IPS-18c (cell line): ENCODE data around the gene GNAO1.

Source experiments
- H3K4me3 ChIP-seq: 2 replicates; pipeline ENCODE4 v1.7.0; 2013; ENCODE audit warnings: low read depth, mild to moderate bottlenecking, low read length, moderate library complexity; ENCODE audit not compliant: insufficient read depth
- H3K9me3 ChIP-seq: one replicate; pipeline ENCODE4 v1.6.1; 2013; ENCODE audit warnings: mild to moderate bottlenecking, low read length, moderate library complexity; ENCODE audit not compliant: control insufficient read depth, insufficient read depth

The GNAO1 gene

DNA sequence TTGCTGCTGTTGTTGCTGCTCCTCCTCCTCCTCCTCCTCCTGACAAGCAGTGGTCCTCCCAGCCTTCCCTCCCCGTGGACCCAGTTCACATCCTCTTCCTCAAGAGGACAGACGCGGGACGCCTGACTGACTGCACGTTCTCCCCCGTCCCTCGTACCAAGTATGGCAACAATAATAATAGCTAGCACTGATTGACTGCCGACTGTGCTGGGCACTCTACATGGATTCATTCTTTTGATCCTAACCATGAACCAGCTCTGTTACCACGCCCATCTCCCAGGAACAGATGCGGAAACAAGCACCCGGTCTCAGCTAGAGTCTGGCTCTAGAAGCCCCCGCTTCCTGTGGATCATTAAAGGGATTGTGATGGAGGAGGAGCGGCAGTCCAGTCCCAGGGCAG is 78.0 kb downstream of the GNAO1 start:
- no peak overlapping the region for H3K4me3 ChIP-seq
- no peaks in the 10 kb centered on the region for H3K9me3 ChIP-seq

DNA sequence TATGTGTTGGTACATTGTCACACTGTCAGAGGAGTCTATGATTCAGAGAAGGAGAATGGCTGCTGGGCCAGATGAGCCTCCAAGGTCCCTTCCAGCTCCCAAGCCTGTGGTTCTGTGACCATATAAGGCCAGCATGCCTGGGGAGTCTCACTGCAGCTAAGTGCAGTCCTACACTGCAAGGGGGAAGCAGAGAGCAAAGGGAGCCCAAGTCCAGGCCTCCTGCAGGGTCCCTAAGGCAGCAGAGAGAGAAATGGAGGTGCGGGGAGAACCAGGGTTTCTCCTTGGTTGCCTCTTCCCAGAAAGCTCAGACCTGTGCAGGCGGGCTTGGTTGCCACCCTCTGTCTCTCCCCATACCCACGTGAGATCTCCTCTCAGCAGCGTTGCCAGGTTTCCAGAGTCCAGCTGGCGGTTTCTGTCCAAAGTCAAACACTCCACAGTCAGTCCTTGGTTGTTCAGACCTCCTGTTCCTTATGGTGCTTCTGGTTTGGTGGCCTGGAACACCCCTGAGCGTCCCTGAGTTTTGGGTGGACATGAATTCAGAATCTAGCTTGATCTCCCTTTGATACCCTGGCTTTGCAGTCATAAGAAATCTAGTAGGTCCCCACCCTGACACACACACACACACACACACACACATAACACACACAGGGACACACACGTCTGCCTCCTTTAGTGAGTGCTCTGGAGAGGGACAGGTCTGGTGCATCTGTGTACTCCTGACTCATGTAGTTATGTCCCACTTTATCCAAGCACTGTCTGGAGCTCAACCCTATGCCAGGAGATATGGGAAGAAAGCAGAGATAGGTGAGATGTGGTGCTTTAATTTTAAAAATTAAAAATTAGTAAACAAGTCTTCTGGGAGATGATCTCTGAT is 78.8 kb downstream of the GNAO1 start:
- H3K4me3 ChIP-seq = no peak overlapping the region
- H3K9me3 ChIP-seq = no peaks in the 10 kb centered on the region

DNA sequence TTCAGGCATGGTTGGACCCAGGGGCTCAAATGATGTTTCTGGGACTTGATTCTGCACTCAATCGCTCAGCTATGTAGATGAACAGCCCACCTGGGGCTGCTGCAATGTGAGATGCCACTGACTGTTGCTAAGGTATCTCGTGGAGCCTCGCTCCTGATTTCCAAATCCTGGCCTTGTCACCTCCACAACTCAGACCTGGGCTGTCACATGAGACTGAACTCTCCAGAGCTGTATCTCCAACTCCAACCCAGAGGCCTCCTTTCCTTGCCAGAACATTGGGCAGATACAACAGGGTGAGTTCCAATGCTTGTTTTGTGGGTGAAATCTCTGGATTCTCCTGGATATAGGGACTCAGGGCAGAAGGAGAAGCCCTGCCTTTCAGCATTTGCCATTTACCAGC is 79.5 kb downstream of the GNAO1 start:
- H3K9me3 ChIP-seq = no peaks in the 10 kb centered on the region
- no peak overlapping the region for H3K4me3 ChIP-seq

DNA sequence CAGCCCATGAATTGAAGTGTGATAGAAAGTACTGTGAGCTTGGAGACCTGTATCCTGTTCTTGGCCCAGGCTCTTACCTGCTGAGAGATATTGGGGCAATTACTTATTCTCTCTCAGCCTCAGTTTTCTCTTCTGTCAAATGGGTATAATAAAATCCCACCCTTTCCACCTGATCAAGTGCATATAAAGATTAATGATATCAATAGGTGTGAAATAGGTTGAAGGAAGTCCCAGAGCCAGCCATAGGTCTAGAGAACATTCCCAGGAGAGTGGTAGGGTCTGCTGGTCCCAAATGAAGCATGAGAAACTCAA is 81.2 kb downstream of the GNAO1 start:
- H3K9me3 ChIP-seq = no peaks in the 10 kb centered on the region
- H3K4me3 ChIP-seq = no peak overlapping the region

DNA sequence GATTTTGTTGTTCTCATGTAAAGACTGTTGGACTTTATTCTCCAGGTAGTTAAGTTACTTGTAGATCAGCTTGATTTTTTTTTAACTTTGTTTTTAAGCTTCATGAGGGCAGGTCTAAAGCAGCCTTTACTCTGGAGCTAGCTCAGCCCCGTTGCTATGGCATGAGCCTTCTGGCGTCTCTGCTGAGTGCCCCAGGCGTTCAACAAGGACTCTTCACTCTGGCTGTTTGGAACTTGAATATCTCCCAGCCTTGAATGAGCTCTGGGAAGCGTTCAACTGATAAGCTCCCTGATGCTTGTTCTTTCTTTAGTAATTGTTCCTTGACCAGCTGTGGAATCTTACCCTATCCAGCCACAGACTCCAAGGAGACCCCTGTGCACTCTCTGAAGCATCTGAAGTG is 82.3 kb downstream of the GNAO1 start:
- Histone ChIP-seq H3K9me3 (no peaks in the 10 kb centered on the region), H3K4me3 (no peak overlapping the region)

DNA sequence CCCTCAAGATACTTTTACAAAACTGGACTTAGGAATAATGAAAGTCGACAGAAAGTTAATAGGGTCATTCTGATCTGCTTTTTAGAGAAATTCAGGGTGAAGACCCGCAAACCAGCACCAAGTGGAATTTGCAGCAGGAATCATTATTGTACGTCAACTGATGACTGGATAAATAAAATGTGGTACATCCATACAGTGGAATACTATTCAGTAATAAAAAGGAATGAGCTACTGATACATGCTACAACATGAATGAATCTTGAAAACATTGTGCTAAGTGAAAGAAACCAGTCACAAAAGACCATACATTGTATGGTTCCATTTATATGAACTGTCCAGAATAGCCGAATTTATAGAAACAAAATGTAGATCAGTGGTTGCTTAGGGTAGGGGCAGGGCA is 83.1 kb downstream of the GNAO1 start:
- H3K9me3 ChIP-seq = no peaks in the 10 kb centered on the region
- no peak overlapping the region for H3K4me3 ChIP-seq

DNA sequence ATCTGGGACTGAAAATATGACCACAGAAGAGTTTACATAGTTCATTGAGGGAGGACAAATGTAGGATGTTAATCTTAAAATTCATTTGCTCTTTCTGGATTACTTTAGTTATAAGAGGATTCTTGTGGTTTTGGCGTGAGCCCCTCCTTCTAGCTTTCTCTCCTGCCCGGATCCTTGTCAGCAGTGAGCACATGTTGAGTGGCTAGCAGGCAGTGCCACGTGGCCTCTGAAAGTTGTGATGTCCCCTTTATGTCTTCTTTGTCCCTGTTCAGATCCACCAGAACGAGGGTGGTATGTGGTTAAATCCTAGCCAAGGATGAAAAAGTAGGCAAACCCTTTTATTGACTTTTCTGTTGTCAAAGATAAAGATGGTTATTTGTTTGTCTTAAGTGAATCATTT is 83.8 kb downstream of the GNAO1 start:
- H3K4me3 ChIP-seq = no peak overlapping the region
- no peaks in the 10 kb centered on the region for H3K9me3 ChIP-seq

DNA sequence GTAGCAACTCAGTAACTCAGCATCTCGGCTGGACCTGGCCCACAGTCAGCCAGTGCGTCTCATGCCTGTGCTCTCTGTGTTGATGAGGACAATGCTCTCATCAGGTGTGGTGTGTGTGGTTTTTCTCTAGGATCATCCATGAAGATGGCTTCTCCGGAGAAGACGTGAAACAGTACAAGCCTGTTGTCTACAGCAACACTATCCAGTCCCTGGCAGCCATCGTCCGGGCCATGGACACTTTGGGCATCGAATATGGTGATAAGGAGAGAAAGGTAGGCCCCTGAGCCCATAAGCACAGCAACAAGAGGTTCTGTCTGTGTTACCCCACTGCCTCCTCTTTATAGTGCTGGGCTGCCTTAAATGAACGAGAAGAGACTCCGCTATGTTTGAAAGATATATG is 84.5 kb downstream of the GNAO1 start:
- H3K4me3 ChIP-seq = no peak overlapping the region
- H3K9me3 ChIP-seq = no peaks in the 10 kb centered on the region

DNA sequence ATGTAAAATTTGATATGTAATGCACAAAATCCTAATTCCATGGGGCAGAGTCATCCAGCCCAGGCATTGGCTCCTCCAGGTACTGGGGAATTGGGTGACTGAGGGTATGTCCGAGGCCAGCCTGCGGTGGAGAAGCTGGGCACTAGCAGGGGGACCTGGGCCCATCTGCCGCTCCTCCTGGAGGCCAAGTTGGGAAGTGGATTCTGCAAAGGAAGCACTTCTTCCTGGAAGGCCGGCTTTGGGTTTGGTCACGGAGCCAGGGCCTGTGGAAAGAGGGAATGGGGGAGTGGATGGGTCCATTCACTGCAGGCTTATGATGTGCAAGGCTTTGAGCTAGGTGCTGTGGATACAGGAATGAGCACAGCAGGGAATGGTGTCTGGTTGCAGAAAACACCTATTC is 85.8 kb downstream of the GNAO1 start:
- no peaks in the 10 kb centered on the region for H3K9me3 ChIP-seq

DNA sequence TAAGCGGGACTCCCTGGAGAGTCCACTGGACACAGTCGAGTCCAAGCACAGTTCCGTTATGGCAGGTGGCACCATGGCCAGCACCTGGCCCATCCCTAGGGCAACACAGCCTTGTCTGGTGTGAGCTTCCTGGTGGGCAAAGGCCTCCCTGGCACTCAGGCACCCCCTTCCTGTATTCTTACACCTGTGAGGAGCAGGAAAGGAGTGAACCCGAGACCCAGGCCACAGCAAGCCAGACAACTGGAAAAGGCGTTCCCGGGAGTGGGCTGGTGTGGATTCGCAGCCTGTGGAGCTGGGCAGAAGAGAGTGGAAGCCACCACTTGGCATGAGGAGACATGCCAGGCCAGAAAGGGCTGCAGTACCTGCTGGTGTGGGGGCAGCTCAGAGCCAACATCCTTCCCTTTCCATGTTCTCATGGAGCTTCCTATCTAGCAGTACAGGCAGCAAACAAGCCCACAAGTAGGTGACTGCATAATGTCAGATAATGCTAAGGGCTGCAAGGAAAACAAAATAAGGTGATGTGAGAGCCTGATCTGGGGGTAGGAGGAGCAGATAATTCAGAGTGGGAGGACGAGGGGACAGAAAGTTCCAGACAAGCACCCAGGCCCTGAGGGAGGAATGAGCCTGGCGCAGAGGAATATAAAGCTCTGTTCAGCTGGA is 87.0 kb downstream of the GNAO1 start:
- H3K9me3 ChIP-seq = no peaks in the 10 kb centered on the region
- no peak overlapping the region for H3K4me3 ChIP-seq

More for the DNA sequence above, 85.8 kb downstream of the GNAO1 start:
- no peak overlapping the region for H3K4me3 ChIP-seq

DNA sequence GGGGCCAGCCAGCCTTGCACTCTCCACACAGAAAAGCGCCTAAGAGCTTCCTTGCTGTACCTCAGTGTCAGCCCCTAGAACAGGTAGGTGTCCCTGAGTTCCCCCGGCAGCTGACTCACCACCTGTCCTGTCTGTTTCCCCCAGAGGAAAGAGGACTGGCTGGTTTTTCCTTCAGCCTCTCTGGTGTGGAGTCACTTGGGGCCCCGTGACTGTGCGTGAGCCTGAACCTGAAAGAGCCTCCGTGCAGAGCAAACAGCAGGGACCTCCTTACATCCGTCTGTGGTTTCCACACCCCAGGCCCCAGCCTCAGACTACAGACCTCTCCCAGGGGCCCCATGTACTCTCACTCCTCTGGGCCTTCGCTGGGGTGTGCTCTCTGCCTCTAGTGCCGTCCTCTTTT is 87.8 kb downstream of the GNAO1 start:
- Histone ChIP-seq H3K9me3 (no peaks in the 10 kb centered on the region), H3K4me3 (no peak overlapping the region)

DNA sequence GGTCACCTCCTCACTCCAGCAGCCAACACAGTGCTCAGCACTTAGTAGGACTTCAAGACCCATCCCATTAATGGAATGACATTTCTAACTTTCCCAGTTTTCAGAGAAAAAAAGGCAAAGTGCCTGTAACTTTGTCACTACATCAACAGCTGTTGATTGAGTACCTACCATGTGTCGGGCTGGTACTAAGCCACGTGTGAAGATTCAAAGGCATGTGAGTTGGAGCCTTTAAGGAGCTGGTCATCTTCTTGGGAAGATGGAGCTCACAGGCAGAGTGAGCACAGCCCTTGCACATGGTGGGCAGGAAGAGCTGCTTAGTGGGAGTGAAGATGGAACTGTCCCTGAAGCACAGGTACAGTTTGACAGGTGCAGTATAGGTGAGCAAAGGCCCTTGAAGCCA is 88.6 kb downstream of the GNAO1 start:
- no peaks in the 10 kb centered on the region for H3K9me3 ChIP-seq
- H3K4me3 ChIP-seq = no peak overlapping the region

DNA sequence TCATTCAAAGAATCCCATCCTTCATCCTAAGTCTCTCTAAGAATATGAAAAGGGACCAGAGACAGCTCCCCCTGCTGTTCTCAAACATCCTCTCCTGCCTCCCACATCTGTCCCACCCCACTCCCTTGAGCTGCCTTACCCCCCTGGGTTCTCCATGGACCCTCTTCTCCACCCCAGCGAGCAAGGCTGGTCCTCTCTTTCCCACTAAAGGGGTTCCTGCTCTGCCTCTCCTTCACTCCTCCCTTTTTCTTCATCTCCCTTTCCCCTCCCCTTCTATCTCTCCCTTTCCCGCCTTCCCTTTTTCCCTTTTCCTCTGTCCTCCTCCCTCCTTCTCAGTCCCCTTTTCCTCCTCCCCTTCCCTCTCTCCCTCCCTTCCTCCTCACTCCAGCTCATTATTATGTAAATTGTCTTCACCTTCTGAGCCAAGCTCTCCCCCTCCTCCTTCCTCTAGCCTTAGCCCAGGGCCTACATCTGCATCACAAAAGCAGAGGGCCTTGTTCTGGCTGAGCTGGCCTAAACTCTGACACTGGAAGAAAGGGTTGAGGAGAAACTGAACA is 90.0 kb downstream of the GNAO1 start:
- Histone ChIP-seq H3K4me3 (no peak overlapping the region), H3K9me3 (no peaks in the 10 kb centered on the region)

DNA sequence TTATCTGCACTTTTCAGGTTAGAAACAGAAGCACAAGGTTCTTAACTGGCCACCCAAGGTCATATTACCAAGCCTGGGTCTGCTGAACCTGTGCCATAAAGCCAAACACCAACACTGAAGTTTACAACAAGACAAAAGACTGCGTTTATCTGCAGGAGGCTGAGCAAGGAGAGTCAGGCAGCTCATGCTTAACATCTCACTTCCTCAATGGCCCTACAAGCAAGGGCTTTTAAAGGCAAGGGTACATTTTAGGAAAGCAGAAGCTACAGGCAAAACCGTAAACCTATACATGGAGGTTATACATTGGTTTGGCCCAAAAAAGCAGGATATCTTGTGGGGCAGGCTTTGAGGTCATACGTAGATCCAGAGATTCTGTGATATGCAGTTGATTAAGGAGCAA is 91.2 kb downstream of the GNAO1 start:
- Histone ChIP-seq H3K4me3 (no peak overlapping the region), H3K9me3 (no peaks in the 10 kb centered on the region)

DNA sequence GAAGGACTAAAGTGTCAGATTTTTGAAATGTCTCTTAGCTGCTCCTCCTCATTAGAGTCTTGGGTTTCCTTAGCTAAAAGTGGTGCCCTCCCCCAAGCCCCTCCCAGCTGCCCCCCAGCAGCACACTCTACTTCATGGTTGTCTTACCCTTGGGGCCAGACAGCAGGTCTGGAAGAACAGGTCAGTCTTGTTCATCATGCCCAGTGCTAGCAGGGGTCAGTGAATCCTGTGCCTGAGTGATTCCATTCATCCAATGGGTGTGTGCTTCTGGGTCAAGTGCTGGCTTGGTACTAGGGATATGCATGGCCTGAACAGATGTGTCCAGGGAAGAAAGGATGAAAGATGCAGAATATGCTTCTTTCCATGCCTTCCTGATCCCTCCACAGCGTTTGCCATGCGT is 93.2 kb downstream of the GNAO1 start:
- Histone ChIP-seq H3K4me3 (no peak overlapping the region), H3K9me3 (no peaks in the 10 kb centered on the region)

DNA sequence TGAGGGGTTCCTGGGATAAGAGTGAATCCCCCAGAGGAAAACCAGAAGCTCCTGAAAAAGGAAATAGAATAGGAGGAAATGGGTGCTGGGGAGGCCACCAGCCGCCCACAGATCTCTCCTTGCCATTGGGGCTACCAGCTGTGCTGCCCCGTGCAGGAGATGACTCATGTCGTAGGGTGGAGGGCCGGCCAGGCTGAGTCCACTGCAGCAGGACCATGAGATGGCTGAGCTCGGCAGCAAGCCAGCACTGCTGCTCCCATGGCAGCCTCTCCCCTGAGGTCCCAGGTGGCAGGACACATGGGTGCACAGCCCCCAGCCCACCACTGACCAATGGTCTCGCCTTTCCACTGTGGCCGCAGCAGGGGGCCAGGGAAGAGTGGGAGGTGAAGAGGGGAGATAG is 95.5 kb downstream of the GNAO1 start:
- no peak overlapping the region for H3K4me3 ChIP-seq
- no peaks in the 10 kb centered on the region for H3K9me3 ChIP-seq

DNA sequence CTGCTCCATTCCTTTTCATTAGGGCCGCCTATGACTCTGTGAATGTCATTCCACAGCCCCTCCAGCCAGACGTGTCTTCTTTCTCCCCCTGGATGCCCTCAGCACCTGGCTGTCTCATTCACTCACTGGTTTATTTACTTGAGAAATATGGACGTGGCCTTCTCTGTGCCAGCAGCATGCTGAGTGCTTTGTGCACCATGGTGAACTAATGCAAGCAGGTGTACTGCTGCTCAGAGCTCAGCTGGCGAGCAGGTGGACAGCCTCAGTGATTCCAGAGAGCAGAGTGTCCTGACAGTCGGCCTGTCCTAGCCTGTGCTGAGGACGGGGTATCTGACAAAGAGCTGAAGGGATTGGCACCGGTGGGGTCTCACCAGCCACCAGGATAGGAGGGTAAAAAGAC is 96.7 kb downstream of the GNAO1 start:
- Histone ChIP-seq H3K9me3 (no peaks in the 10 kb centered on the region), H3K4me3 (no peak overlapping the region)

DNA sequence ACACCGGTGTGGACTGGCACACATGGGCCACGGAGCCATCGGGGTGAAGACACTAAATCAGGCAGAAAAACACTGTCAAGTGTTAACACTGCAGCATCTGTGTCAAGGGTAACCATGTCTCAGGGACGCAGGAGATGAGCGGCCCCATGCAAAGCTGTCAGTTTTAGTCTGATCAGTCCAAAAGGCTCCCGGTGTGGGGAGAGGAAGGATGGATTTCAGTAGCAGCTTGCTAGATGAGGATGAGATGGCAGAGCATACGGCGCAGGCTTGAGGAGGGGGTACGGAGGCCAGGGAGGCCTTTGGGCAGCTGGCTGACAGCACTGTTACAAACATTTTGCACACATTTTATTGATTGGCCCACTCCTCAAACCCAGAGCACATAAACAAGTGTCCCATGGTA is 98.1 kb downstream of the GNAO1 start:
- Histone ChIP-seq H3K4me3 (no peak overlapping the region), H3K9me3 (no peaks in the 10 kb centered on the region)
